ENCODE measurements around the gene NFIB. TPM values are rescaled to one million over a fixed set of nuclear protein-coding genes. Genes with fewer than 3 reads are reported as not detected.

NFIB gene
- total RNA-seq, 1 donor from 2014 or later = not detected

DNA sequence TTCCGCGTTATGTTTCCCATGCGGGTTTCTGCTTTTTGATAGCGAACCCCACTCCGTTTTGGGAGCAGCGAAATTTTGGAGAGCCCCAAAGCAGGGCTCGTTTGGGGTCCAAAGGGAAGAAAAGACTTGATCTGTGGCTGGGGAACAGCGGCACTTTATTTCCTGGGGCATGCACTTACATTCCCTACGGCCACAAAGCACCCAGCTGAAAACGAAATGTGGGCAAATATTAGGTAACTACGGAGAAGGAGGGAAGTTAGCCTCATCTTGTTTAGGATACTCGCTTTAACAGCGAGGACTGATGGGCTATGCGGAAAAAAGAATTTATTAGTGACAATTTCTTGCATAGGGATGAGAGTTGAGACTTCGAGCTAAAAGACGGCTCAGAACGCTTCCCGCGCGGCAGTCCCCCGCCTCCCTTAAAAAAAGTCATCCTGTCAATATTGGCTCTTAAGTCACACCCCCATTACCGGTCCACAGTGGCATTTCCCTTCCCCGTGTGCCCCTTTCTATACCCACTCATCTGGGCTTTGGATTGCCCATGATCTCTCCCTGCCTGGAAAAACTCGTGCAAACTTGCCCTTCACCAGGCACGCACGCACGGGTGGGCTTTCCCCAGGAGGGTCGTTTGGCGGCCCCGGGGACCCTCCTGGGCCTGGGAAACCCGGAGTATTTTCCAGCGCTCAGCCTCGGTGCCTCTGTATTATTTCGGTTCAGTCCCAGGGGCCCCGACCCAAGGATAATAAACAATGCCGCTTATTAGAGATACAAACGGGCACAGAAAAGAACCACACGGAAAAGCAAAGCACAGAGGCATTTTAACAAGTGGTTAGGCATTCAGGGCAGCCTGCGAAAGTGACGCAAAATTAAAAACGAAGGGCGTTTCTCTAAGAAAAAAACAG is 35.8 kb upstream of the NFIB start:
- DNase-seq (ENCODE audit: low spot score) = no peak
- H3K4me3 Mint-ChIP-seq (ENCODE audit: low read depth) = no peak overlapping the region
- intact Hi-C loops (cut with micrococcal nuclease) = loop anchor here (5.0 kb wide), 1 partner anchor 997 kb away; no protein-coding TSS in a partner anchor
- peaks cover 7% of the 10 kb centered on the region for H3K4me1 Mint-ChIP-seq (ENCODE audit: low read depth)
- no peak overlapping the region for H3K27ac Mint-ChIP-seq
- H3K27me3 Mint-ChIP-seq (ENCODE audit: low read depth) = peaks cover 75% of the 10 kb centered on the region
- H3K36me3 Mint-ChIP-seq (ENCODE audit: low read depth) = no peaks in the 10 kb centered on the region
- no peaks in the 10 kb centered on the region for H3K9me3 Mint-ChIP-seq

DNA sequence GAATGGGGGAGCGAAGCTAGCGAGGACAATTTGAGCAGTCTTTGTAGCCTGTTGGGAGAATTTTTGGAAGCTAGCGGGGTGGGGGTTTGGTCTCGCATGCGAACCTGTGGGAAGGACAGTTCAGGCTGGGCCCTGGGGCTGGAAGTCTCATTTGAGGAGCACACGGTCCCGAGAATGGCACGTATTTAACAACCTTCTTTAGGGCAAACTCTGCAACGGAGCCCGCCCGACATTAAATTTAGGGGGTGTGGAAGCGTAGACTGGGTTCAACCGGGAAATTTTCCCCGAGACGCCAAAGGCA is 35.2 kb upstream of the NFIB start:
- Mint-ChIP-seq H3K27me3 (ENCODE audit: low read depth) (peaks cover 73% of the 10 kb centered on the region), H3K4me3 (ENCODE audit: low read depth) (no peak overlapping the region), H3K9me3 (no peaks in the 10 kb centered on the region), H3K36me3 (ENCODE audit: low read depth) (no peaks in the 10 kb centered on the region), H3K4me1 (ENCODE audit: low read depth) (peaks cover 7% of the 10 kb centered on the region), H3K27ac (peak overlapping the region; percentile 22)
- intact Hi-C loops (cut with micrococcal nuclease) = no loop called here
- DNase-seq (ENCODE audit: low spot score) = no peak

- H3K4me1 Mint-ChIP-seq (ENCODE audit: low read depth) = peaks cover 7% of the 10 kb centered on the region
- H3K4me3 Mint-ChIP-seq (ENCODE audit: low read depth) = no peak overlapping the region
- H3K9me3 Mint-ChIP-seq = no peaks in the 10 kb centered on the region
- H3K27me3 Mint-ChIP-seq (ENCODE audit: low read depth) = peaks cover 72% of the 10 kb centered on the region
- H3K27ac Mint-ChIP-seq = peak overlapping the region; percentile 22
- intact Hi-C loops (cut with micrococcal nuclease) = no loop called here
- no peaks in the 10 kb centered on the region for H3K36me3 Mint-ChIP-seq (ENCODE audit: low read depth)
- DNase-seq (ENCODE audit: low spot score) = no peak
Observed at GRCh38 chr9:14348373-14349145, 34.6 kb upstream of the NFIB start.

GRCh38 chr9:14348123-14348372 is 34.1 kb upstream of the NFIB start:
- Mint-ChIP-seq H3K9me3 (no peaks in the 10 kb centered on the region), H3K27ac (no peak overlapping the region), H3K36me3 (ENCODE audit: low read depth) (no peaks in the 10 kb centered on the region), H3K4me3 (ENCODE audit: low read depth) (no peak overlapping the region), H3K27me3 (ENCODE audit: low read depth) (peaks cover 71% of the 10 kb centered on the region), H3K4me1 (ENCODE audit: low read depth) (peaks cover 5% of the 10 kb centered on the region)
- intact Hi-C loops (cut with micrococcal nuclease) = no loop called here
- DNase-seq (ENCODE audit: low spot score) = no peak

GRCh38 chr9:14347406-14348122 is 33.6 kb upstream of the NFIB start:
- intact Hi-C loops (cut with micrococcal nuclease) = no loop called here
- H3K9me3 Mint-ChIP-seq = no peaks in the 10 kb centered on the region
- DNase-seq (ENCODE audit: low spot score) = no peak
- peaks cover 5% of the 10 kb centered on the region for H3K4me1 Mint-ChIP-seq (ENCODE audit: low read depth)
- no peak overlapping the region for H3K4me3 Mint-ChIP-seq (ENCODE audit: low read depth)
- H3K27ac Mint-ChIP-seq = no peak overlapping the region
- H3K27me3 Mint-ChIP-seq (ENCODE audit: low read depth) = peaks cover 68% of the 10 kb centered on the region
- no peaks in the 10 kb centered on the region for H3K36me3 Mint-ChIP-seq (ENCODE audit: low read depth)

GRCh38 chr9:14346811-14347405 is 33.0 kb upstream of the NFIB start:
- intact Hi-C loops (cut with micrococcal nuclease) = no loop called here
- H3K9me3 Mint-ChIP-seq = no peaks in the 10 kb centered on the region

GRCh38 chr9:14346231-14346791 is 32.4 kb upstream of the NFIB start:
- no peak overlapping the region for H3K27ac Mint-ChIP-seq
- H3K9me3 Mint-ChIP-seq = no peaks in the 10 kb centered on the region
- peaks cover 5% of the 10 kb centered on the region for H3K4me1 Mint-ChIP-seq (ENCODE audit: low read depth)
- peaks cover 57% of the 10 kb centered on the region for H3K27me3 Mint-ChIP-seq (ENCODE audit: low read depth)
- H3K36me3 Mint-ChIP-seq (ENCODE audit: low read depth) = no peaks in the 10 kb centered on the region
- no peak overlapping the region for H3K4me3 Mint-ChIP-seq (ENCODE audit: low read depth)
- intact Hi-C loops (cut with micrococcal nuclease) = no loop called here
- DNase-seq (ENCODE audit: low spot score) = no peak

More at GRCh38 chr9:14346811-14347405, 33.0 kb upstream of the NFIB start:
- Mint-ChIP-seq H3K27me3 (ENCODE audit: low read depth) (peaks cover 63% of the 10 kb centered on the region), H3K4me1 (ENCODE audit: low read depth) (peaks cover 5% of the 10 kb centered on the region), H3K27ac (no peak overlapping the region), H3K36me3 (ENCODE audit: low read depth) (no peaks in the 10 kb centered on the region), H3K4me3 (ENCODE audit: low read depth) (no peak overlapping the region)
- no peak for DNase-seq (ENCODE audit: low spot score)

DNA sequence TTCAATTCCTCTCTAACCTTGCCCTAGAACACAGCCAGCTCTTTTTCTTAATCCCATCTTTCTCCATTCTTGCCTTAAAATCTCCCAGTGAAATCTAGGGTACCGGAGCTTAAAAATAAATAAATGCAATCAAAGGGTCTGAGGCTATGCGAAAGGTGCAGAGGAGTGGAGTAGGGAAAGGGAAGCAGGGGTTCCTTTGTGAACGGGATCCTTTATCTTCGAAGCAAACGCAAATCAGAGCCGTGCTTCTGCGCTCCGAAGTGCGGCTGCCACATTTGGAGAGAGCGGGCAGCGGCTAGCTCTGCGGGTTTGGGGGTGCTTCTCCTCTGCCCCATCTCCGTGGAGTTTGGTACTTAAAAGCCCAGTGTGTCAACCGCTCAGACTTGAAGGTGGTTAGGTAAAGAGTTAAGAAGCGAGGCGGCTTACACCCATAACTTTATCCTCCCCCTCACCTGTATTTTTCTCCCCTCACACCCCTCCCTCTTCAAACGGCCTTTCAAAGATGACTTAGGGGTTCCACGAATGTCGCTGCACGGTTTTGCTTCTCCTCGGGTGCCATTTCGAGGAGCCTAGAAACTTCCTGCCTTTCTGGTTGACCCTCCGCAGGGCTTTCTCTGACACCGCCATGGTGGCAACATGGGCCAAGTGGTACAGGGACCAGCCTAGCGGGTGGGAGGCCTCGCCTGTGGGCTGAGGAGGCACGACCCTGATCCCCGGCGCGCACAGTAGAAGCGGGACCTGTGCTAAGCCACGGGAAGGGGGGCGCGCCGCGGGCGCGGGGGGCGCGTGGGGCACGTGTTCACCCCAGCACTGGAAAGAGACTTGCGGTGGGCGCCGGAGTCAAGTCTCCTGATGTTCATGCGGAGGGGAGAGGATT is 31.7 kb upstream of the NFIB start:
- Mint-ChIP-seq H3K9me3 (no peaks in the 10 kb centered on the region), H3K4me1 (ENCODE audit: low read depth) (peaks cover 5% of the 10 kb centered on the region), H3K27ac (no peak overlapping the region), H3K27me3 (ENCODE audit: low read depth) (peaks cover 50% of the 10 kb centered on the region), H3K4me3 (ENCODE audit: low read depth) (no peak overlapping the region), H3K36me3 (ENCODE audit: low read depth) (no peaks in the 10 kb centered on the region)
- no peak for DNase-seq (ENCODE audit: low spot score)
- intact Hi-C loops (cut with micrococcal nuclease) = loop anchor here (1.0 kb wide), 1 partner anchor 33 kb away; no protein-coding TSS in a partner anchor

GRCh38 chr9:14344941-14345353 is 31.0 kb upstream of the NFIB start:
- Mint-ChIP-seq H3K27me3 (ENCODE audit: low read depth) (peaks cover 45% of the 10 kb centered on the region), H3K36me3 (ENCODE audit: low read depth) (no peaks in the 10 kb centered on the region), H3K9me3 (no peaks in the 10 kb centered on the region), H3K4me3 (ENCODE audit: low read depth) (no peak overlapping the region), H3K27ac (no peak overlapping the region), H3K4me1 (ENCODE audit: low read depth) (peaks cover 5% of the 10 kb centered on the region)
- intact Hi-C loops (cut with micrococcal nuclease) = loop anchor here (1.0 kb wide), 1 partner anchor 33 kb away; no protein-coding TSS in a partner anchor
- no peak for DNase-seq (ENCODE audit: low spot score)

DNA sequence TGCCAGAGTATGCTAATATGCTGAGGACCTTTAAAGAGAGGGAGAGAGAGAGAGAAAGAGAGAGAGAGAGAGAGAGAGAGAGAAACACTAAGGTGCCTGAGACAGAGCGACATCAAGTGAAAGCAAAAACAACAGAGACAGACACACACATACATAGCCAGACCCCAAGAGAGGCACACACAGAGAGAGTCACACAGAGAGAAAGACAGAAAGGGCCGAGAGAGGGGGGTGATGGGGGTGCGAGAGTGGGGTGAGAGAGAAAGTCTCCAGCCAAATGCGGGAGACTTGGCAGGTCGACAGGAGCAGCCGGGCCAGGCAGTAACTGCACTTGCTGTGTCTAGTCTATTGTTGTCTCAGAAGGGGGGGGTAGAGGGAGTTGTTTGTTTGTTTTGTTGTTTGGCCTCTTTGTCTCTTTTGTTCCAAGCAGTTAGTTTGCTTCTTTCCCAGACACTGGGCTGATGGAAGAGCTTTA is 30.1 kb upstream of the NFIB start:
- no peak overlapping the region for H3K27ac Mint-ChIP-seq
- H3K4me3 Mint-ChIP-seq (ENCODE audit: low read depth) = no peak overlapping the region
- no peaks in the 10 kb centered on the region for H3K9me3 Mint-ChIP-seq
- H3K27me3 Mint-ChIP-seq (ENCODE audit: low read depth) = peaks cover 39% of the 10 kb centered on the region
- peaks cover 5% of the 10 kb centered on the region for H3K4me1 Mint-ChIP-seq (ENCODE audit: low read depth)
- no peaks in the 10 kb centered on the region for H3K36me3 Mint-ChIP-seq (ENCODE audit: low read depth)
- intact Hi-C loops (cut with micrococcal nuclease) = no loop called here
- no peak for DNase-seq (ENCODE audit: low spot score)

DNA sequence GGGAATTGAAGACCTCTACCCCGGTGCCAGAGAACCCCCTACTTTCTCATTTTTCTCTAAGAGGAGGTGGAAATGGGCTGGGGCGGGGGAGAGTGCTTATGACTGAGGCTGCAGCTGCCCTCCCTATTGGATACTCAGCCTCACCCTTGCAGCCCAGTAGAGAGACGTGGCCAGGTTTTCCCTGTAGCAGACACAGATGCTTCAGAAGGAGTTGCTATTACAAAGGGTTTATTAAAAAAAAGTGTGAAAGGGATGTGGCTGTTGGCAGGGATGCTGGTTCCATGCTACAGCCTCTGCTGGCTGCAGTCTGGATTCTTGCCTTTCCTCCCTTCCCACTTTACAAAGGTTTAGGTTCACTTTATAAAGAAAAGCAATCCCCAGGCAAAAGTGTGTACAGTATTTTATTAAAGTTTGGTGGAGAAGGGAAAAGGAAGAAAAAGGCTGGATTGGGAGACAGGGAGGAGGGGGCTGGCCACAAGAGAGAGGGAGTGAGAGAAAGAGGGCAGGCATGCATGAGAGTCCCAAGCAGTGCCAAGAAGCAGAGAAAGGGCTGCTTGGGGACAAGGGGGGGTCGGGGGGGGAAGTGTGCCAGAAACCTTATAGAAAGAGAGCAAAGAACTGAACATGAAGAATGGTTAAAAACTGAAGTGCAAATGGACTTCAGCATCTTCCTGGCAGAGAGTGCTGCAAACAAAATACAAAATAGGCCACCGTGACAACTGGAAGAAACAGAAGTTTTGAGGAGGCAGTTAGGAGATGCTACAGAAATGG is 29.5 kb upstream of the NFIB start:
- Mint-ChIP-seq H3K4me3 (ENCODE audit: low read depth) (no peak overlapping the region), H3K27me3 (ENCODE audit: low read depth) (peaks cover 32% of the 10 kb centered on the region), H3K4me1 (ENCODE audit: low read depth) (peaks cover 3% of the 10 kb centered on the region), H3K27ac (no peak overlapping the region), H3K9me3 (no peaks in the 10 kb centered on the region), H3K36me3 (ENCODE audit: low read depth) (no peaks in the 10 kb centered on the region)
- DNase-seq (ENCODE audit: low spot score) = no peak
- intact Hi-C loops (cut with micrococcal nuclease) = no loop called here
